GM12878 (cell line): ENCODE results near the gene PRRC1. TPM values are rescaled to one million over a fixed set of nuclear protein-coding genes. Genes with fewer than 3 reads are reported as not detected.

ENCODE experiments used
- CBX5 ChIP-seq: sonication (generic); IDR thresholded peaks from 2 replicates; pipeline ENCODE4 v1.6.1; 2016; ENCODE audit warnings: low read depth, moderate library complexity, mild to moderate bottlenecking, inconsistent platforms
- CREB1 ChIP-seq: IDR thresholded peaks from 2 replicates; pipeline ENCODE4 v1.6.1; 2012; ENCODE audit warnings: low read depth, mild to moderate bottlenecking, inconsistent platforms
- E2F8 ChIP-seq: fragments of 450-650 bp; IDR thresholded peaks from 2 replicates; pipeline ENCODE4 v1.6.1; 2018; ENCODE audit warnings: mild to moderate bottlenecking, low read depth, moderate library complexity; ENCODE audit not compliant: partially characterized antibody
- FOXK2 ChIP-seq: fragments of 450-650 bp; IDR thresholded peaks from 2 replicates; pipeline ENCODE4 v1.6.1; 2017; ENCODE audit warnings: mild to moderate bottlenecking, moderate library complexity
- HDAC6 ChIP-seq: fragments of 200-600 bp; sonication (generic); IDR thresholded peaks from one replicate; pipeline ENCODE4 v1.8.0; 2017; ENCODE audit warnings: antibody characterized with exemption; ENCODE audit not compliant: unreplicated experiment
- IRF3 ChIP-seq: fragments of 450-650 bp; IDR thresholded peaks from 2 replicates; pipeline ENCODE4 v1.6.1; 2014; ENCODE audit warnings: mild to moderate bottlenecking
- LARP7 ChIP-seq: fragments of 450-650 bp; IDR thresholded peaks from 2 replicates; pipeline ENCODE4 v1.6.1; 2017; ENCODE audit warnings: mild to moderate bottlenecking
- MTA3 ChIP-seq: IDR thresholded peaks from 2 replicates; pipeline ENCODE4 v1.6.1; 2012; ENCODE audit warnings: low read length, inconsistent platforms, borderline replicate concordance
- POLR2A ChIP-seq: IDR thresholded peaks from 2 replicates; pipeline ENCODE4 v1.6.1; 2011; ENCODE audit warnings: low read depth, mild to moderate bottlenecking, low read length
- RELA ChIP-seq: fragments of 450-650 bp; IDR thresholded peaks from 2 replicates; pipeline ENCODE4 v1.8.0; 2014; ENCODE audit warnings: borderline replicate concordance; ENCODE audit not compliant: partially characterized antibody
- SP1 ChIP-seq: IDR thresholded peaks from one replicate; pipeline ENCODE4 v1.6.1; 2011; ENCODE audit warnings: low read depth, low read length
- SRF ChIP-seq, 2 experiments: IDR thresholded peaks; 2 replicates each; pipeline ENCODE4 v1.6.1; 2011; ENCODE audit warnings: low read depth in 2 of 2, low read length in 2 of 2, mild to moderate bottlenecking in 1 of 2, moderate library complexity in 1 of 2
- SUZ12 ChIP-seq: fragments of 200-600 bp; sonication (generic); IDR thresholded peaks from one replicate; pipeline ENCODE4 v1.6.1; 2018; ENCODE audit warnings: antibody characterized with exemption, mild to moderate bottlenecking; ENCODE audit not compliant: unreplicated experiment
- TARDBP ChIP-seq: IDR thresholded peaks from 2 replicates; pipeline ENCODE4 v1.6.1; 2016; ENCODE audit warnings: borderline replicate concordance
- TCF7 ChIP-seq: IDR thresholded peaks from 2 replicates; pipeline ENCODE4 v1.6.1; 2014; ENCODE audit warnings: antibody characterized with exemption, borderline replicate concordance
- WRNIP1 ChIP-seq: IDR thresholded peaks from 2 replicates; pipeline ENCODE4 v1.6.1; 2011; ENCODE audit warnings: low read depth, low read length, improper control_type of control experiment, borderline replicate concordance
- ZNF217 ChIP-seq: fragments of 450-650 bp; IDR thresholded peaks from 2 replicates; pipeline ENCODE4 v1.6.1; 2017; ENCODE audit warnings: antibody characterized with exemption, mild to moderate bottlenecking
- ZNF24 ChIP-seq: fragments of 450-650 bp; IDR thresholded peaks from 2 replicates; pipeline ENCODE4 v1.6.1; 2017; ENCODE audit warnings: antibody characterized with exemption, mild to moderate bottlenecking
- polyA plus RNA-seq, 11 experiments: library from polyadenylated mRNA; depleted of rRNA in 4 of 11; unstranded in 6 of 11; stranded (reverse) in 5 of 11; fragments of >200 nt; fragmentation: Nextera tagmentation in 4 of 11; fragmentation: Illumina TruSeq in 1 of 11; extraction: Ambion mirVana in 4 of 11; extraction: Trizol in 1 of 11; gene quantifications; 1 replicate in 1 of 11; 2 replicates in 10 of 11; pipeline versions ENCODE4 v1.2.1 to v1.2.3, GENCODE V29; 2011 to 2016; ENCODE audit warnings: inconsistent platforms in 2 of 11, missing spikeins in 2 of 11, low read depth in 1 of 11
- total RNA-seq, 4 experiments: library from RNA; depleted of rRNA in 3 of 4; stranded (reverse); fragments of >200 nt in 3 of 4; fragmentation: Illumina TruSeq in 1 of 4; extraction: Trizol in 1 of 4; gene quantifications; 2 replicates each; pipeline versions ENCODE4 v1.2.1 to v1.2.3, GENCODE V29; 2013 to 2021
- TF ChIP-seq, protein P1 (sequence below): fragments of 450-650 bp; IDR thresholded peaks from 2 replicates; pipeline ENCODE4 v1.6.1; 2017; ENCODE audit warnings: antibody characterized with exemption, mild to moderate bottlenecking, moderate library complexity
- TF ChIP-seq, protein P2 (sequence below): fragments of 450-650 bp; IDR thresholded peaks from 2 replicates; pipeline ENCODE4 v1.6.1; 2016; ENCODE audit warnings: mild to moderate bottlenecking, moderate library complexity, borderline replicate concordance

The PRRC1 gene
- total and polyA plus RNA-seq, 10 of the 15 experiments (the other 5 are each of a cell fraction or from before 2014, with no cell fraction given): 19.0 to 54.5 (median 31.0) TPM

DNA sequence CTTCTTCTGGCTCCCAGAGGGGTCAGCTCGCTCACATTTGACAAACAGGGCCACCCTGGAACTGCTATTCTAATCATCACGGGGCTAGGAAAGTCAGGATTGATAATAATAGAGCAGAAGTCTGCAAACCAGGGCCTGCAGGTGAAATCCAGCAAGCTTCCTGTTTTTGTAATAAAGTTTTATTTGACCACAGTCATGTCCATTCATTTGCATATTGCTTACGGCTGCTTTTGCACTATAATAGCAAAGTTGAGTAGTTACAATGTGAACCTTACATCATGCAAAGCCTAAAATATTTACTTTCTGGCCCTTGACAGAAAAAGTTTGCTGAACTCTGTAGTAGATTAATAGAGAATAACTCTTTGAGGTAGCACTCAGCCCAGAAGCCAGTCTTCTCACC is 68.2 kb downstream of the PRRC1 start (continued):
- TF ChIP-seq TARDBP: no peak
- TF ChIP-seq CBX5: no peak
- TF ChIP-seq, protein P1, sequence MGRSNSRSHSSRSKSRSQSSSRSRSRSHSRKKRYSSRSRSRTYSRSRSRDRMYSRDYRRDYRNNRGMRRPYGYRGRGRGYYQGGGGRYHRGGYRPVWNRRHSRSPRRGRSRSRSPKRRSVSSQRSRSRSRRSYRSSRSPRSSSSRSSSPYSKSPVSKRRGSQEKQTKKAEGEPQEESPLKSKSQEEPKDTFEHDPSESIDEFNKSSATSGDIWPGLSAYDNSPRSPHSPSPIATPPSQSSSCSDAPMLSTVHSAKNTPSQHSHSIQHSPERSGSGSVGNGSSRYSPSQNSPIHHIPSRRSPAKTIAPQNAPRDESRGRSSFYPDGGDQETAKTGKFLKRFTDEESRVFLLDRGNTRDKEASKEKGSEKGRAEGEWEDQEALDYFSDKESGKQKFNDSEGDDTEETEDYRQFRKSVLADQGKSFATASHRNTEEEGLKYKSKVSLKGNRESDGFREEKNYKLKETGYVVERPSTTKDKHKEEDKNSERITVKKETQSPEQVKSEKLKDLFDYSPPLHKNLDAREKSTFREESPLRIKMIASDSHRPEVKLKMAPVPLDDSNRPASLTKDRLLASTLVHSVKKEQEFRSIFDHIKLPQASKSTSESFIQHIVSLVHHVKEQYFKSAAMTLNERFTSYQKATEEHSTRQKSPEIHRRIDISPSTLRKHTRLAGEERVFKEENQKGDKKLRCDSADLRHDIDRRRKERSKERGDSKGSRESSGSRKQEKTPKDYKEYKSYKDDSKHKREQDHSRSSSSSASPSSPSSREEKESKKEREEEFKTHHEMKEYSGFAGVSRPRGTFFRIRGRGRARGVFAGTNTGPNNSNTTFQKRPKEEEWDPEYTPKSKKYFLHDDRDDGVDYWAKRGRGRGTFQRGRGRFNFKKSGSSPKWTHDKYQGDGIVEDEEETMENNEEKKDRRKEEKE: no peak
- no peak for TF ChIP-seq E2F8
- TF ChIP-seq IRF3: no peak
- TF ChIP-seq TCF7: no peak
- TF ChIP-seq ZNF217: peak; percentile 38; the same call in 1 of the 2 replicates
- TF ChIP-seq ZNF24: no peak
- no peak for TF ChIP-seq FOXK2
- TF ChIP-seq, protein P2, sequence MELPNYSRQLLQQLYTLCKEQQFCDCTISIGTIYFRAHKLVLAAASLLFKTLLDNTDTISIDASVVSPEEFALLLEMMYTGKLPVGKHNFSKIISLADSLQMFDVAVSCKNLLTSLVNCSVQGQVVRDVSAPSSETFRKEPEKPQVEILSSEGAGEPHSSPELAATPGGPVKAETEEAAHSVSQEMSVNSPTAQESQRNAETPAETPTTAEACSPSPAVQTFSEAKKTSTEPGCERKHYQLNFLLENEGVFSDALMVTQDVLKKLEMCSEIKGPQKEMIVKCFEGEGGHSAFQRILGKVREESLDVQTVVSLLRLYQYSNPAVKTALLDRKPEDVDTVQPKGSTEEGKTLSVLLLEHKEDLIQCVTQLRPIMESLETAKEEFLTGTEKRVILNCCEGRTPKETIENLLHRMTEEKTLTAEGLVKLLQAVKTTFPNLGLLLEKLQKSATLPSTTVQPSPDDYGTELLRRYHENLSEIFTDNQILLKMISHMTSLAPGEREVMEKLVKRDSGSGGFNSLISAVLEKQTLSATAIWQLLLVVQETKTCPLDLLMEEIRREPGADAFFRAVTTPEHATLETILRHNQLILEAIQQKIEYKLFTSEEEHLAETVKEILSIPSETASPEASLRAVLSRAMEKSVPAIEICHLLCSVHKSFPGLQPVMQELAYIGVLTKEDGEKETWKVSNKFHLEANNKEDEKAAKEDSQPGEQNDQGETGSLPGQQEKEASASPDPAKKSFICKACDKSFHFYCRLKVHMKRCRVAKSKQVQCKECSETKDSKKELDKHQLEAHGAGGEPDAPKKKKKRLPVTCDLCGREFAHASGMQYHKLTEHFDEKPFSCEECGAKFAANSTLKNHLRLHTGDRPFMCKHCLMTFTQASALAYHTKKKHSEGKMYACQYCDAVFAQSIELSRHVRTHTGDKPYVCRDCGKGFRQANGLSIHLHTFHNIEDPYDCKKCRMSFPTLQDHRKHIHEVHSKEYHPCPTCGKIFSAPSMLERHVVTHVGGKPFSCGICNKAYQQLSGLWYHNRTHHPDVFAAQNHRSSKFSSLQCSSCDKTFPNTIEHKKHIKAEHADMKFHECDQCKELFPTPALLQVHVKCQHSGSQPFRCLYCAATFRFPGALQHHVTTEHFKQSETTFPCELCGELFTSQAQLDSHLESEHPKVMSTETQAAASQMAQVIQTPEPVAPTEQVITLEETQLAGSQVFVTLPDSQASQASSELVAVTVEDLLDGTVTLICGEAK: peak; percentile 99
- TF ChIP-seq POLR2A: no peak
- no peak for TF ChIP-seq LARP7
- no peak for TF ChIP-seq HDAC6
- no peak for TF ChIP-seq SRF (IDR thresholded peaks at IDR 0.05; ENCODE audit: low read depth in 2 of 2, low read length in 2 of 2)
- TF ChIP-seq CREB1: peak; percentile 64; the same call in 1 of the 2 replicates
- no peak for TF ChIP-seq SUZ12
- no peak for TF ChIP-seq RELA
- no peak; the same call in 1 of the 2 replicates for TF ChIP-seq MTA3
- TF ChIP-seq SP1: no peak
- TF ChIP-seq WRNIP1: no peak
